Motor neuron (in vitro differentiated cells): ENCODE results near the gene NCLN. TPM values are rescaled to one million over a fixed set of nuclear protein-coding genes. Genes with fewer than 3 reads are reported as not detected.
"Not testable (repeated sequence)": the region's sequence is repeated elsewhere in the genome, so short reads cannot be mapped to it uniquely, and the experiment has no call there.

Experiments
- ATAC-seq, 8 experiments: fragments of 200-7000 bp; cut with Tn5 transposase; replicated peaks in 6 of 8; 2 replicates each; pipeline ENCODE4 v1.8.0; 2021; ENCODE audit warnings: mild to moderate bottlenecking in 8 of 8, moderate library complexity in 8 of 8
- H3K27ac ChIP-seq, 2 donors: fragments of 250-450 bp; sonication (Bioruptor Pico); 2 replicates each; pipeline ENCODE4 v1.9.0; 2021; ENCODE audit warnings: antibody characterized with exemption in 2 of 2, mild to moderate bottlenecking in 2 of 2, moderate library complexity in 1 of 2
- H3K4me1 ChIP-seq, 2 donors: fragments of 250-450 bp; sonication (Bioruptor Pico); replicated peaks in 1 of 2; 2 replicates each; pipeline ENCODE4 v1.6.1; 2021; ENCODE audit warnings: antibody characterized with exemption in 2 of 2, mild to moderate bottlenecking in 2 of 2, moderate library complexity in 1 of 2
- H3K4me3 ChIP-seq, 5 donors: fragments of 250-450 bp; sonication (Bioruptor Pico); 2 replicates each; pipeline ENCODE4 v1.9.0; 2021; ENCODE audit warnings: antibody characterized with exemption in 5 of 5, mild to moderate bottlenecking in 5 of 5, moderate library complexity in 4 of 5
- WGBS, 10 experiments: fragments of 450-650 bp; shearing (Covaris generic); methylation state at CpG; one replicate each; pipeline ENCODE4 v1.0.0; 2022; 5-methylcytosine and 5-hydroxymethylcytosine counted together
- in situ Hi-C, 9 experiments: fragments of 400-800 bp; cut with MboI; loops; one replicate each; pipeline ENCODE4 v1.15.0; 2021; ENCODE audit warnings: low sequenced_read_pairs in 9 of 9, low pct_unique_long_range_greater_than_20kb in 2 of 9; ENCODE audit not compliant: unreplicated experiment in 9 of 9
- total RNA-seq, 8 experiments: library from RNA; unstranded; fragments of 300-600 nt; gene quantifications; 2 replicates each; pipeline versions ENCODE4 v1.2.3 to v1.2.4, GENCODE V29; 2022

NCLN gene
- total RNA-seq, 8 experiments from 2014 or later = 11.0 to 77.7 (median 26.3) TPM

- Histone ChIP-seq H3K4me3 (no peak overlapping the region), H3K4me1 (peaks cover 9% of the 10 kb centered on the region in 2 donors), H3K27ac (no peak overlapping the region)
- ATAC-seq = no peak
- WGBS, 10 experiments = 90 to 100% (median 95%) methylated on average over 1 to 22 of the region's 46 CpGs; no CpG with 5 or more reads in 3 of the 10 experiments
- in situ Hi-C loops = no loop called here
These were observed 5.4 kb downstream of the NCLN start for GRCh38 chr19:3190921-3191805.

- ATAC-seq, H3K4me1 ChIP-seq, H3K4me3 ChIP-seq, H3K27ac ChIP-seq, in situ Hi-C loops: not testable (repeated sequence)
- 88 to 100% (median 92%) methylated on average over 1 to 5 of the region's 12 CpGs; no CpG with 5 or more reads in 5 of the 10 experiments for WGBS, 10 experiments
These were observed 6.0 kb downstream of the NCLN start for GRCh38 chr19:3191806-3192104.

- in situ Hi-C loops = no loop called here
- ATAC-seq = no peak
- no peak overlapping the region for H3K27ac ChIP-seq
- 97 to 100% methylated on average over 3 to 6 of the region's 32 CpGs; no CpG with 5 or more reads in 8 of the 10 experiments for WGBS, 10 experiments
- no peak overlapping the region for H3K4me3 ChIP-seq
- H3K4me1 ChIP-seq = peaks cover 2% of the 10 kb centered on the region in 2 donors
These were observed 6.5 kb downstream of the NCLN start for GRCh38 chr19:3192228-3192635.

GRCh38 chr19:3192684-3193083 is 7.0 kb downstream of the NCLN start:
- in situ Hi-C loops = no loop called here
- H3K4me1 ChIP-seq = no peaks in the 10 kb centered on the region

GRCh38 chr19:3193256-3194105 is 7.8 kb downstream of the NCLN start:
- Histone ChIP-seq H3K27ac (no peak overlapping the region), H3K4me1 (no peaks in the 10 kb centered on the region), H3K4me3 (no peak overlapping the region)
- no peak for ATAC-seq
- 83 to 100% (median 95%) methylated on average over 2 to 9 of the region's 40 CpGs; no CpG with 5 or more reads in 4 of the 10 experiments for WGBS, 10 experiments
- in situ Hi-C loops = no loop called here

More at GRCh38 chr19:3192684-3193083, 7.0 kb downstream of the NCLN start:
- ATAC-seq = no peak
- Histone ChIP-seq H3K27ac (no peak overlapping the region), H3K4me3 (no peak overlapping the region)
- WGBS, 10 experiments = 95 to 100% (median 98%) methylated on average over 1 to 5 of the region's 14 CpGs; no CpG with 5 or more reads in 6 of the 10 experiments

GRCh38 chr19:3194106-3195087 is 8.7 kb downstream of the NCLN start:
- in situ Hi-C loops = no loop called here
- no peak overlapping the region for H3K4me3 ChIP-seq
- WGBS, 10 experiments = 73 to 100% (median 89%) methylated on average over 2 to 15 of the region's 17 CpGs; no CpG with 5 or more reads in 2 of the 10 experiments
- ATAC-seq = no peak
- no peaks in the 10 kb centered on the region for H3K4me1 ChIP-seq
- no peak overlapping the region for H3K27ac ChIP-seq

GRCh38 chr19:3196064-3196932 is 10.6 kb downstream of the NCLN start:
- in situ Hi-C loops = no loop called here
- Histone ChIP-seq H3K4me3 (no peak overlapping the region), H3K4me1 (no peaks in the 10 kb centered on the region), H3K27ac (no peak overlapping the region)
- 70 to 100% (median 94%) methylated on average over 2 to 7 of the region's 42 CpGs; no CpG with 5 or more reads in 6 of the 10 experiments for WGBS, 10 experiments
- no peak for ATAC-seq

- in situ Hi-C loops = no loop called here
- no peak overlapping the region for H3K27ac ChIP-seq
- no peaks in the 10 kb centered on the region for H3K4me1 ChIP-seq
- 80 to 100% (median 97%) methylated on average over 2 to 5 of the region's 14 CpGs; no CpG with 5 or more reads in 7 of the 10 experiments for WGBS, 10 experiments
- no peak overlapping the region for H3K4me3 ChIP-seq
- no peak for ATAC-seq
These were observed 11.1 kb downstream of the NCLN start for GRCh38 chr19:3196933-3197205.

GRCh38 chr19:3198901-3199700 is 13.4 kb downstream of the NCLN start:
- 90 to 100% (median 100%) methylated on average over 2 to 5 of the region's 43 CpGs; no CpG with 5 or more reads in 5 of the 10 experiments for WGBS, 10 experiments

GRCh38 chr19:3201072-3201700 is 15.5 kb downstream of the NCLN start:
- Histone ChIP-seq H3K4me1 (no peaks in the 10 kb centered on the region), H3K4me3 (no peak overlapping the region), H3K27ac (no peak overlapping the region)
- in situ Hi-C loops = no loop called here
- peak in 1 of 8 experiments; percentile 3 for ATAC-seq
- 80 to 100% (median 100%) methylated on average over 2 to 8 of the region's 39 CpGs; no CpG with 5 or more reads in 7 of the 10 experiments for WGBS, 10 experiments

More at GRCh38 chr19:3198901-3199700, 13.4 kb downstream of the NCLN start:
- in situ Hi-C loops = no loop called here
- no peak overlapping the region for H3K4me3 ChIP-seq
- no peaks in the 10 kb centered on the region for H3K4me1 ChIP-seq
- H3K27ac ChIP-seq = no peak overlapping the region
- peak in 3 of 8 experiments; percentile 5 to 10 (median 7) for ATAC-seq

- 96% methylated on average over 5 of the region's 14 CpGs; no CpG with 5 or more reads in 9 of the 10 experiments for WGBS, 10 experiments
- Histone ChIP-seq H3K4me1 (no peaks in the 10 kb centered on the region), H3K27ac (no peak overlapping the region), H3K4me3 (no peak overlapping the region)
- in situ Hi-C loops = no loop called here
- no peak for ATAC-seq
These were observed 16.2 kb downstream of the NCLN start for GRCh38 chr19:3201911-3202310.
